CD14-positive monocyte (primary cell): ENCODE results near the gene TEFM. TPM values are rescaled to one million over a fixed set of nuclear protein-coding genes. Genes with fewer than 3 reads are reported as not detected.

Experiments used
- DNase-seq, 3 donors: peaks; one replicate each; pipeline ENCODE4 v3.0.0-alpha.2; 2011 to 2022
- H2AFZ ChIP-seq: 2 replicates; pipeline ENCODE4 v1.6.0; 2012; ENCODE audit warnings: mild to moderate bottlenecking, low read depth, low read length, inconsistent platforms; ENCODE audit not compliant: insufficient read depth, poor library complexity, severe bottlenecking
- H3K27ac ChIP-seq, 2 donors: 1 replicate in 1 of 2; 2 replicates in 1 of 2; pipeline ENCODE4 v1.5.1; 2012 to 2013; ENCODE audit warnings: low read length in 2 of 2, control low read depth in 1 of 2, inconsistent platforms in 1 of 2, low read depth in 1 of 2, mild to moderate bottlenecking in 1 of 2
- H3K27me3 ChIP-seq, 2 donors: one replicate each; pipeline versions ENCODE4 v1.6.0 to v1.6.1; 2011 to 2013; ENCODE audit warnings: low read length in 2 of 2; ENCODE audit not compliant: control insufficient read depth in 2 of 2, insufficient read depth in 2 of 2
- H3K36me3 ChIP-seq, 2 donors: replicated peaks in 1 of 2; 1 replicate in 1 of 2; 2 replicates in 1 of 2; pipeline versions ENCODE4 v1.5.1 to v1.6.1; 2012 to 2013; ENCODE audit warnings: low read length in 2 of 2, control low read depth in 1 of 2, inconsistent platforms in 1 of 2, mild to moderate bottlenecking in 1 of 2; ENCODE audit not compliant: insufficient read depth in 2 of 2, control insufficient read depth in 1 of 2
- H3K4me1 ChIP-seq, 2 donors: 1 replicate in 1 of 2; 2 replicates in 1 of 2; pipeline versions ENCODE4 v1.5.1 to v1.6.1; 2012 to 2013; ENCODE audit warnings: low read length in 2 of 2, control low read depth in 1 of 2, inconsistent platforms in 1 of 2, mild to moderate bottlenecking in 1 of 2, moderate library complexity in 1 of 2; ENCODE audit not compliant: insufficient read depth in 2 of 2, control insufficient read depth in 1 of 2
- H3K4me2 ChIP-seq: replicated peaks from 2 replicates; pipeline ENCODE3; 2012; ENCODE audit warnings: low read length, moderate library complexity, mild to moderate bottlenecking; ENCODE audit not compliant: poor library complexity, severe bottlenecking; ENCODE audit errors: extremely low read depth
- H3K4me3 ChIP-seq, 3 experiments: fragments of 200-600 bp in 1 of 3; sonication (generic) in 1 of 3; replicated peaks in 1 of 3; 1 replicate in 2 of 3; 2 replicates in 1 of 3; pipeline ENCODE4 v1.5.1; 2011 to 2013; ENCODE audit warnings: low read length in 3 of 3, mild to moderate bottlenecking in 3 of 3, control low read depth in 2 of 3, low read depth in 2 of 3, inconsistent platforms in 1 of 3, moderate library complexity in 1 of 3
- H3K79me2 ChIP-seq: 2 replicates; pipeline ENCODE4 v1.6.0; 2012; ENCODE audit warnings: mild to moderate bottlenecking, control low read depth, inconsistent platforms, low read length, moderate library complexity; ENCODE audit not compliant: insufficient read depth
- H3K9ac ChIP-seq: 2 replicates; pipeline ENCODE4 v1.6.0; 2017; ENCODE audit warnings: low read length, mild to moderate bottlenecking; ENCODE audit not compliant: insufficient read depth, poor library complexity, severe bottlenecking
- H3K9me3 ChIP-seq, 2 donors: replicated peaks in 1 of 2; 1 replicate in 1 of 2; 2 replicates in 1 of 2; pipeline versions ENCODE4 v1.5.1 to v1.6.1; 2012 to 2013; ENCODE audit warnings: low read length in 2 of 2, control low read depth in 1 of 2; ENCODE audit not compliant: control insufficient read depth in 1 of 2, insufficient read depth in 1 of 2
- H4K20me1 ChIP-seq: 2 replicates; pipeline ENCODE4 v1.6.0; 2012; ENCODE audit warnings: mild to moderate bottlenecking, low read length, control low read depth, moderate library complexity; ENCODE audit not compliant: insufficient read depth
- H3K27ac Mint-ChIP-seq, 7 donors: one replicate each; pipeline ENCODE4 v1.8.0; 2020; ENCODE audit warnings: mild to moderate bottlenecking in 7 of 7, mixed read lengths in 7 of 7, moderate library complexity in 6 of 7, inconsistent platforms in 2 of 7
- H3K27me3 Mint-ChIP-seq, 3 donors: one replicate each; pipeline ENCODE4 v1.8.0; 2021 to 2022; ENCODE audit warnings: low read depth in 3 of 3, mild to moderate bottlenecking in 3 of 3, mixed read lengths in 3 of 3, moderate library complexity in 3 of 3, inconsistent platforms in 1 of 3
- H3K36me3 Mint-ChIP-seq, 2 donors: one replicate each; pipeline ENCODE4 v1.8.0; 2020; ENCODE audit warnings: mixed read lengths in 2 of 2, inconsistent platforms in 1 of 2, mild to moderate bottlenecking in 1 of 2
- H3K4me1 Mint-ChIP-seq: one replicate; pipeline ENCODE4 v1.8.0; 2020; ENCODE audit warnings: mild to moderate bottlenecking, mixed read lengths
- H3K4me3 Mint-ChIP-seq, 2 donors: one replicate each; pipeline ENCODE4 v1.8.0; 2020; ENCODE audit warnings: mild to moderate bottlenecking in 2 of 2, mixed read lengths in 2 of 2, moderate library complexity in 1 of 2
- H3K9me3 Mint-ChIP-seq, 7 donors: one replicate each; pipeline ENCODE4 v1.8.0; 2020 to 2022; ENCODE audit warnings: mixed read lengths in 7 of 7, mild to moderate bottlenecking in 6 of 7, moderate library complexity in 6 of 7, inconsistent platforms in 2 of 7
- WGBS: methylation state at CpG from one replicate; pipeline ENCODE4 v1.1.5; 2013; ENCODE audit warnings: missing lambda C conversion rate; ENCODE audit not compliant: insufficient coverage; 5-methylcytosine and 5-hydroxymethylcytosine counted together
- intact Hi-C, 2 donors: fragments of 100-400 bp; cut with micrococcal nuclease; formaldehyde crosslinking; loops; one replicate each; pipeline versions ENCODE4 v1.15.0 to v1.15.1; 2023
- polyA plus RNA-seq, 3 donors: library from polyadenylated mRNA; depleted of rRNA in 1 of 3; unstranded in 2 of 3; stranded (reverse) in 1 of 3; fragments of 300-500 nt in 2 of 3; fragments of >200 nt in 1 of 3; fragmentation: Illumina TruSeq in 2 of 3; gene quantifications; 1 replicate in 2 of 3; 2 replicates in 1 of 3; pipeline ENCODE4 v1.2.3, GENCODE V29; 2012 to 2021
- TF ChIP-seq, protein P1 (sequence below): fragments of 200-600 bp; IDR thresholded peaks from one replicate; pipeline ENCODE4 v1.8.0; 2022; ENCODE audit warnings: antibody characterized with exemption, mild to moderate bottlenecking

Gene TEFM
- polyA plus RNA-seq, 3 donors, result 6.5 to 14.6 (median 10.0) TPM

DNA sequence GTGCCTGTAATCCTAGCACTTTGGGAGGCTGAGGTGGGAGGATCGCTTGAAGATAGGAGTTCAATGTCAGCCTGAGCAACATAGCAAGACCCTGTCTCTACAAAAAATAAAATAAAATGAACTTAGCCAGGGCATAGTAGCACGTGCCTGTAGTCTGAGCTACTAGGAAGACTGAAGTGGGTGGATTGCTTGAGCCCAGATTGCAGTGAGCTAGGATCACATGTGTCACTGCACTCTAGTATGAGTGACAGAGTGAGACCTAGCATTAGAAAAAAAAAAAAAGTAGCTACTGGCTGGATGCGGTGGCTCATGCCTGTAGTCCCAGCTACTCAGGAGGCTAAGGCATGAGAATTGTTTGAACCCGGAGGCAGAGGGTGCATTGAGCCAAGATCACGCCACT, 21.7 kb upstream of the TEFM start:
- DNase-seq, result no peak
- Histone ChIP-seq H2AFZ (no peak overlapping the region), H3K4me1 (peaks cover 17 to 28% of the 10 kb centered on the region in 2 donors), H3K4me3 (no peak overlapping the region), H3K36me3 (peaks cover 61 to 82% of the 10 kb centered on the region in 2 donors), H4K20me1 (peaks cover 43% of the 10 kb centered on the region), H3K79me2 (peaks cover 7% of the 10 kb centered on the region), H3K4me2 (no peak overlapping the region), H3K27me3 (no peaks in the 10 kb centered on the region), H3K9me3 (no peaks in the 10 kb centered on the region), H3K9ac (no peak overlapping the region), H3K27ac (no peak overlapping the region)
- peaks cover 71 to 95% of the 10 kb centered on the region in 2 donors for H3K36me3 Mint-ChIP-seq
- H3K4me3 Mint-ChIP-seq, result no peak overlapping the region
- intact Hi-C loops, result loop anchor here in 1 of 2 donors (10.0 kb wide), 1 partner anchor 47 kb away; the partner anchor contains the start of gene RNF135
- peaks cover 3 to 10% (median 10%) of the 10 kb centered on the region in 3 donors for H3K27me3 Mint-ChIP-seq
- TF ChIP-seq, protein P1, sequence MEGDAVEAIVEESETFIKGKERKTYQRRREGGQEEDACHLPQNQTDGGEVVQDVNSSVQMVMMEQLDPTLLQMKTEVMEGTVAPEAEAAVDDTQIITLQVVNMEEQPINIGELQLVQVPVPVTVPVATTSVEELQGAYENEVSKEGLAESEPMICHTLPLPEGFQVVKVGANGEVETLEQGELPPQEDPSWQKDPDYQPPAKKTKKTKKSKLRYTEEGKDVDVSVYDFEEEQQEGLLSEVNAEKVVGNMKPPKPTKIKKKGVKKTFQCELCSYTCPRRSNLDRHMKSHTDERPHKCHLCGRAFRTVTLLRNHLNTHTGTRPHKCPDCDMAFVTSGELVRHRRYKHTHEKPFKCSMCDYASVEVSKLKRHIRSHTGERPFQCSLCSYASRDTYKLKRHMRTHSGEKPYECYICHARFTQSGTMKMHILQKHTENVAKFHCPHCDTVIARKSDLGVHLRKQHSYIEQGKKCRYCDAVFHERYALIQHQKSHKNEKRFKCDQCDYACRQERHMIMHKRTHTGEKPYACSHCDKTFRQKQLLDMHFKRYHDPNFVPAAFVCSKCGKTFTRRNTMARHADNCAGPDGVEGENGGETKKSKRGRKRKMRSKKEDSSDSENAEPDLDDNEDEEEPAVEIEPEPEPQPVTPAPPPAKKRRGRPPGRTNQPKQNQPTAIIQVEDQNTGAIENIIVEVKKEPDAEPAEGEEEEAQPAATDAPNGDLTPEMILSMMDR, result no peak
- no peaks in the 10 kb centered on the region for H3K9me3 Mint-ChIP-seq
- no peak overlapping the region for H3K27ac Mint-ChIP-seq
- peaks cover 28% of the 10 kb centered on the region for H3K4me1 Mint-ChIP-seq
- 90% methylated on average over 2 of the region's 5 CpGs for WGBS

DNA sequence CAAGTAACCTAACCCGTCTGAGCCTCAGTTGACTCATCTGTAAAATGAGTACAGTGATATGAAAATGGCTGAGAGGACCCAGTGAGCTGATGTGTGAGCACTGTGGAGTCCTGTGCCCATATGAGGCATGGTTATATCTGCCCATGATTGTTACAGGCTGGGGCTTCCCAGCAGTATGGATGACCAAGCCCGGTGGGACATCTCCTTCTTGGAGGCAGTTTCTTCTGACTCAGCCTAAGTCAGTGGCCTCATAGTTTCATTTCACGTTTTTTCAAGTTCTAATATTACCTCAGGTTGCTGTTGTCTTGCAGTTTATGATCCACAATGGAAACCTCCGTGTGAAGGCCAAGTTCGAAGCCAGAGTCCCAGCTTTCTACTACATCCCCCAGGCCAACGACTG, 20.5 kb upstream of the TEFM start:
- Histone ChIP-seq H3K4me2 (no peak overlapping the region), H3K4me3 (no peak overlapping the region), H3K4me1 (peaks cover 18 to 39% of the 10 kb centered on the region in 2 donors), H3K9me3 (no peaks in the 10 kb centered on the region), H3K79me2 (peaks cover 12% of the 10 kb centered on the region), H3K9ac (no peak overlapping the region), H3K27me3 (no peaks in the 10 kb centered on the region), H2AFZ (no peak overlapping the region), H3K36me3 (peaks cover 50 to 70% of the 10 kb centered on the region in 2 donors), H3K27ac (peak overlapping the region in 1 of 2 donors; percentile 18), H4K20me1 (peaks cover 43% of the 10 kb centered on the region)
- Mint-ChIP-seq H3K36me3 (peaks cover 61 to 83% of the 10 kb centered on the region in 2 donors), H3K27ac (no peak overlapping the region), H3K9me3 (no peaks in the 10 kb centered on the region), H3K4me1 (peaks cover 32% of the 10 kb centered on the region), H3K4me3 (no peak overlapping the region), H3K27me3 (peaks cover 3 to 13% (median 13%) of the 10 kb centered on the region in 3 donors)
- peak in 1 of 3 donors; percentile 61 for DNase-seq
- 100% methylated on average over 1 of the region's 6 CpGs for WGBS
- intact Hi-C loops, result loop anchor here in 1 of 2 donors (10.0 kb wide), 1 partner anchor 48 kb away; the partner anchor contains the start of gene RNF135
- TF ChIP-seq, protein P1, result no peak
